ENCODE measurements around the gene BCL6.

The BCL6 gene

GRCh38 chr3:187759601-187760000, 14.3 kb upstream of the BCL6 start:
- no peak for DNase-seq

DNA sequence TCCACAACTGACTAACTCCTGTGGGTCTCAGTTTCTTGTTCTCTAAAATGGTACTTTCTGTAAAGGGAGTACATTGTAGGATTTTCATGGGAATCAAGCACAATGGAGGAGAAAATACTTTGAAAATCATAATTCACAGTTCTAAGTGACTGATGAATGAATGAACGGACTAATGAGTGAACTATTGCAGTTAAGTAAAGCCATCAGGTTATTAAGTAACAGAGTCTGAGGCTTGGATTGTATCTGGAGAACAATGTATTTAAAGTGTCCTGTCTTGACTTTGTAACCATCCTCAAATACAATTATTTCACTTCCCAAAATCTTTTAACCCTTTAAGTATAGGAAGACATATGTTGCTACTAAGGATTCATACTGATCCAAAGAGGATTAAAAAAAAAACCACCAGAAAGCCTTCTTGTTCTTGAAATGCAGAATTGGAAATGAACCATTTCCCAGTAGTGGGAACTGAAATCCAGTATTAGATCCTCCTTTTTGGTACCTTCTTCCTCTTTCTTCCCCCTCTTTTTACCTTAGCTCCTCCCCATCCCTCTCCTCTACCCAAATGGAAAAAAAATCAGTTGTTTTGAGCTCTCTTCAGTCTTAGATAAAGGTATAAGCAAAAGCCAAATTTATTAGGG, 13.2 kb upstream of the BCL6 start:
- no peak for DNase-seq

DNA sequence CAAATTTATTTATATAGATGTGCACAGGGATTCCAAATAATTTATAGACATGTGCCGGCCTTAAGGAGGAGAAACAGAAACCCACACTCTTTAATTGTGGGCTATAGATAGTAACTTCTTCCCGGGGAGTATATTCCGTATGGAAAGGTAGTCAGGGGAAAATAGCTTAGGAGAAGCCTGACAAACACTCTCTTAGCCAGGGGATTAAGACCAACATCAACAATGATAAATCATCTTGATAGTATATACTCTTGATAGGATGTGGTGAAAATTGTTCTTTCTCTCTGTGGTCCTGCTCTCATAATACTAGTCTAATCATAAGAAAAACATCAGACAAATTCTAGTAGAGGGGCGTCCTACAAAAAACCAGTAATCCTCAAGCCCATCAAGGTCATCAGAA, 8.2 kb upstream of the BCL6 start:
- DNase-seq = no peak

DNA sequence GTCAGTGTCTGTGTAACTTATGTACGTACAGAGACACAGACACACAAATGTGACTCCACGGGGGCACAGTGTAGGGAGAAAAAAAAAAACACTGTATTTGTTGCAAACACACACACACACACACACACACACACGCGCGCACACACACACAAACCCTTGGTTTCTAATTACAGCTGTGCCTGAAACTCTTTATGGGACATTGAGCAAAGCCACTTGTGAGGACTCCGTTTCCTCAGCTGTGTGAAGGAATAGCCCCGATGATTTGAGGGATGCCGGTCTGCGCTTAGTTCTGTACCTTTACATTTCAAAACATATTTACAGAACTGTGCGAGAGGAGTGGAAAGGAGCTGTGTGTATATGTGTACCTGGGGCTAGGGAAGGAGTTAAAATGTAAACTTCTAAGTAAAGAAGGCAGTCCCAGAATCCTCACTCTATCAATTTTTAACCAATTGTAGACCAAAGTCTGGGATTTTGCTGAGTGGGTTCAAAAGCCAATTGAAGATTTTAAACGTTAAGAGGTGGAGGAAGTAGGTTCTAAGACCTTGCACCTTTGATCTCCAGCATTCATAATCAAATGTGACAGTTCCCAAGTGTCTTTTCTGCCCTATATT, 5.3 kb upstream of the BCL6 start:
- no peak for DNase-seq

DNA sequence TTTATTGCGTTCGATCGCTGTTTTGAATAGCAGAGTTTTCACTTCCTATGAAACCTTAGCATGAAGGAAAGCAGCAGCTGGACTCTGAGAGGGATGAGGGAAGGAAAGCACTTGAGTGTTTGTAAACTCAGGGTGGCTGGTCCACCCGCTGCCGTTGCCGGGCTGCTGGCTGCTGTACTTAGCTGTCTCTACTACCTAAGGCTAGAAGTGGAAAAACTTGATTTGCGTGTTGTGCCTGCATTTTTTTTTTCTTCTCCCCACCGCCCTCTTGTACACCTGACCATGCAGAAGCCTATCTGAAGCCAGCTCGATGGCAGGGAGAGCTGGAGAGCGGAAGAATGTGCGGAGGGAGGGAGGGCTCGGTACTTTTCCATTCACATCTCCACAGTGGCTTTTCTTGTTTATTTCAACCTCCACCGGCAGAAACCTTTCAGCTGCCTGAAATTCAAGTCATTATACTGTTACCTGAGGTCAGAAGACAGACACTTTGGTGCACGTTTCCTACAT, 4.8 kb upstream of the BCL6 start:
- DNase-seq = no peak

DNA sequence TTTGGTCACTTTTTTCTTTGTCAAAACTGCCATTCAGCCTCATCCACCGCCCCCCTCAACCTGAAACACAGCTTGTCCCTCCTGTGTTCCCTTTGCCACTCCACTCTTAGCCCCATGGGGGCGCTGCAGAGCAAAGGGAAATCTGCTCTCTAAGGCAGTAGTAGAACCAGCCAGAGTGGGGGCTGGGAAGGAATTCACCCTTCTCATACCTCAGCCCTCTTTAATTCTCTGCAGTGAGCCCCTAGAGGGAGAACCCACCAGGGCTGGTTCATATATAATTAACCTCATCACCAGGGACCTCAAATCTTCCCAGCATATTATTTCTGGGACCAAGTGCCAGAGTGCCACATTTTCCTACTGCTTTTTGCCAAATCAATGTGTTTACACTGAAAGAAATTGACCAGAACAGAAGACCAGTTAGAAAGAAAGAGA, 2.8 kb upstream of the BCL6 start:
- peak; percentile 96 for DNase-seq

GRCh38 chr3:187747506-187747905, 2.2 kb upstream of the BCL6 start:
- DNase-seq = no peak

DNA sequence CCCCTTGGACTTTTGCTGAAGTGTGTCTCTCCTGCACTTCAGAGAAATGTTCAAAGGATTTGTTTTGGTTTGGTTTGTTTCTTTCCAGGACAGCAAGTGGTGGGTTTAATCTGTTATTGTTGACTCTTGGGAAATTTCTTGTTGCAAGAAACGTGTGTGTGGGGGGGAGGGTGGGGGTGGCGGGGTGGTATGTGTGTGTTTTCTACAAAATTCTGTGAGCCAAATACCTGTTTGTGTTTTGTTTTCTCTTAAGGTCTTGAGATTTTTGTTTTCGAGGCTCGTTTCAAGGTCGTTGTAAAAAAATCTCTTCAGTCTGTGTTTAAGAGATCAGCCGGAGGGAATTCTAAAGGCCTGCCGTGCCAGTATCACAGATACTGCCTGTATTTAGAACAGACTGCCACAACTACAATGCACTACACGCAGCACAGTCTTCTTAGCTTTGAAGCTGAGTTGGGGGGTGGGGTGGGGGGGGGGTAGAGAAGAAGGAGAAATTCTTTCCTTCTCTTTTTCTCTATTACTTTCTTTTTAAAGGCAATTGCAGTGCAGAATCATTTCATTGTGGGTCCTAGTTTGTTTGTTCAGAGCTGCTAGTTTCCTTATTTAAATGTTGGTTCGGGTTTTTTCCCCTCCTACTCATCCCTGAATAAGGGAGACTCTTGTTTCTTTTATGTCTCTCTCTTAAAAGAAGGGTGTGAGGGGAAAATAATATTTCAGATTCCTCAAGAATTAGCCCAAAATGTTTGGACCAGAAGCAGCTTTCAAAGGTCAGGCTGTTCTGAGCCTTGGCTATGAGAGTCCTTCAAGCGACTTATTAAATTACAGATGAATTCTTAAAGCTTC, 1.4 kb upstream of the BCL6 start:
- DNase-seq = peak; percentile 53

DNA sequence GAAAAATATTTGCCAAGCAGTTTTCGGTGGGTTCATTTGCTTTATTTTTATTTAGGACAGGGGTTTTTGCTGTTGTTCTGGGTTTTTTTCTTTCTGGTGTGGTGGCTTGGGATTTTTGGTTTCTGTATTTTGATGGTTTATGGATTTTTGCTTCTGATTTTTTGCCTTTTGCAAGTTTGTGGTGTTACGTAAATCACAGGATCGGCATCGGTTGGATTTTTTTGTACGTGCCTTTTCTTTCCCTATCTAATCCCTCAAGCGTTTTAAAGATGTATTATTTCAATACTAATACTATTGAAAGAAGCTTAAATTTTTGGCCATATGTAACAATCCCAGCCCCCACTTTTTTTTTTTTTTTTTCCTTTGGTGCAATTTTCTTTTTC, 782 bp upstream of the BCL6 start:
- DNase-seq = no peak

GRCh38 chr3:187744169-187745151, 808 bp downstream of the BCL6 start:
- peak; percentile 57 for DNase-seq

GRCh38 chr3:187743195-187744141, 1.8 kb downstream of the BCL6 start:
- DNase-seq = peak; percentile 59

DNA sequence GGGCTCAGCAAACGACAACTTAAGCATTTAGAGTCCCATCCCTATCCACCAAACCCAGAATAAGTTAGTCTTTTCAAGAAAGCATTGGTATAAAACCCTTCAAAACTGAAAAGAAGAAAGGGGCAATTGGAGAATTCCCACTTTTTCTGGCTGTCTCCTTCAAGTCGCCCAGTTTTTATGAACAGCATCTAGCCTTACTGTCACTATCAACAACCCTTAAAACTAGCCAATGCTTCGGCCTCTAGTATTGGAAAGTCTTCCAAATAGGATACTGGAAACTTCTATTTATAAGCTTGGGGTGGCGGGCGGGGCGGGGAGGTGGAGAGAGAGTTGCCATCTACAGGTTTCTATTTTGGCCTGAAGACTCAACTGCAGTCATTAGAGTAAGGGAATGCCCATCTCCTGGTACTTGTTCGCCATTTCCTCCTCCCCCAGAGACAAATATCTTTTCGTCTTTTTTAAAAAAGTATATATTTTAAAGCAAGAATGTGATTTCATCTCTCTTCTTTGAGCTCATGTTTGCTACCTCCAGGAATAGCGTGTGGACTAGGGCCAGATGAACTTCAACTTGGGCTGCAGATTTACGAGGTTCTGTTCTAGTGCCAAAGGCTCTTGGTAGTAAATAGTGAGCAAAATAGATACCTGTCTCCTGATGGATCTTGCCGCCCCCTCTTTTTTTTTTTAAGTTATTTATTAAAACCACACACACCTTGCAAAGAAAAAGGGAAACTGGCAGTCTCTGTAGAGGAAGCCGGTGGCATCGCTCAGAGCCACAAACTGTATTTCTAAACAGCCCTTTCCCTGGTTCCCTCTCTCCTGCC, 2.7 kb downstream of the BCL6 start:
- peak; percentile 42 for DNase-seq

DNA sequence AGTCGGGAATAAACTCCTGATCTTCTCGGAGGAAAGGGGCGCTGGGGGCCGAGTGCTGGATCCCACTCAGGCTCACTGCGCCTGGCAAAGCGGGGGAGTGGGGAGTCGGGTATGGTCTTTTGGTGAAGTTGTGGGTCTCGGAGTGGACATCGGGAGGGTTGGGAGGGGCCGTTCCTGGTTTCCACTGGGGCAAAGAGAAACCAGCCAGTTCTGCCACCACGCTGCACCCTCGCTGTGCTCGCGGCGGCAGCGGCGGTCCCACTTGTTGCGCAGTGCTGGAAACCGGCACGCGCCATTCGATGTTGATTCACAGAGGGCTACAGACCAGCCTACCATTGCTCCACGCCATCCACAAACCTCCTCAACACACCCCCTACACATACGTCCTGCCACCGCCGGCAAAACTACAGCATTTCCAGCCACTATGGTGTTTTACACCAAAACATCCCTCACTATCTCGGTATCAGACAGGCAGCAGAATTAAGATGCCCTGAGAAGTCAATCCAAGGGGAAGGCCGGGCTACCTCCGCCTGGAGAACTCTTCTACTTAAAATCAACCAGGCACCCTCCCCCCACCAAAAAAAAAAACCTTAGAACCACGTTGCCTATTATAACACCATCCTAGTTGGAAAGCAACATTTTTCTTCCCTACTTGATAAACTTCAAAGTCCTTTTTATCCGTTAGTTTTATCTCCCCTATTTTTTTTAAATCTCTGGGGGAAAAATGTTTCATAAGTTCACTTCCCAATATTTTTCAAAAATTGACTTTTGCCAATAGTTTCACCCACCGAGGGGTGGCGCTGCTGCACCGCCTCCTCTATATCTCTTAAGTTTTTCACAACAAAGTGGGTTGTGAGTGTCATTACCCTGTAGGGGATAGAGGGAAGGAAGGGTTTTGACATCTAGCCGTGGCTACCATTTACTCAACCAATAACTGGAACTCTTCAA, 3.6 kb downstream of the BCL6 start:
- DNase-seq = peak; percentile 87

- DNase-seq = peak; percentile 79
These were observed 4.6 kb downstream of the BCL6 start for GRCh38 chr3:187740421-187741399.

GRCh38 chr3:187739561-187740332, 5.5 kb downstream of the BCL6 start:
- DNase-seq = peak; percentile 88

- DNase-seq = no peak
These were observed 6.1 kb downstream of the BCL6 start for GRCh38 chr3:187739094-187739560.

All from activated CD4-positive, alpha-beta T cell treated with anti-CD3 and anti-CD28 coated beads, Interleukin-10, Interleukin-2, amounts not matched to agents 100 ng/mL and 50 ng/mL, durations not matched to agents 16 hours and 8 hours (primary cell).